HL-60/S4 treated with phorbol 12-myristate 13-acetate at 8.2 ng/mL for 4 days and 3 days (cell line): ENCODE data around the gene TRPC4AP.
"Not testable (repeated sequence)": the region's sequence is repeated elsewhere in the genome, so short reads cannot be mapped to it uniquely, and the experiment has no call there.

Source experiments
- in situ Hi-C: fragments of 300-500 bp; cut with MboI; formaldehyde crosslinking; loops from 2 replicates; pipeline ENCODE4 v1.15.0; 2022; ENCODE audit warnings: low sequenced_read_pairs

Gene TRPC4AP

GRCh38 chr20:35059612-35060011 is 33.0 kb downstream of the TRPC4AP start:
- in situ Hi-C loops: no loop called here

- in situ Hi-C loops: no loop called here
Observed at GRCh38 chr20:35059110-35059509, 33.5 kb downstream of the TRPC4AP start.

GRCh38 chr20:35055445-35056276 is 36.9 kb downstream of the TRPC4AP start:
- in situ Hi-C loops: no loop called here

- in situ Hi-C loops: no loop called here
Observed at GRCh38 chr20:35054814-35055213, 37.8 kb downstream of the TRPC4AP start.

DNA sequence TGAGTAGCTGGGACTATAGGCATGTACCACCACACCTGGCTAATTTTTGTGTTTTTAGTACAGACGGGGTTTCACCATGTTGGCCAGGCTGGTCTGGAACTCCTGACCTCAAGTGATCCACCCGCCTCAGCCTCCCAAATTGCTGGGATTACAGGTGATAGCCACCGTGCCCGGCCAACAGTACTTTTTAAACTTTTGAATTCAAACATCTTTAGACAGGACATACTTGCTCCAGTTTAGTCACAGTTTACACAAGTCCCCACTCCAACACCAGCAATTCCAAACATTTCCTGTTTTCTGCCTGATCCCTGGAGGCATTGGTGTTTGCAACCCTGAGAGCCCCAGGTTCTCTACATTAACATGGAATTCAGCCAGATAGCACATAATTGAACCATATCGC is 40.0 kb downstream of the TRPC4AP start:
- in situ Hi-C loops: not testable (repeated sequence)

DNA sequence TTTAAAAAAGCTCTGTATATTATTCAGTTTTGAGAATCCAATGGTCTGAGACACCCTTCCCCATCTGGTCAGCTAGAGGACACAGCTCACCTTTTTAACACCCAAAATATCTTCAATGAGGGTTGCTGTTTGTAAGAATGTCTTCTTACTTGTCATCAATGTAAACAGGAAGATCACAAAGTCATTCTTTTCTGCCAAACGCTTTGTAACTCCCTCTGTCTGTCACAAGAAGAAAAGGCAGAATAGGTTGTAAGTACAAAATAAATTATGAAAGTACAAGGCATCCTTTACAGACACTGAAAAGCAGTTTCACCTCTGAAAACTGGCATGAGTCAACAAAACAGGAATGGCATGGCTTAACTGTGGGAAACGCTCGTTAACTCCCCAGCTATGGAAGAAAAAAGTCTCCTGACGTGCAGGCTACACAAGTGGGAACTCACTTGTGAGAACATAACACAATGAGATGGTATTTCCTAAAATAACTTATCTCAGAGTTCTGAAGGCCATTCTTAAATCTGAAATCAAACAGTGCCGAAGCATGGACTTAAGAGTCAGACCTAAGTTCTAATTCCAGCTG is 42.7 kb downstream of the TRPC4AP start:
- in situ Hi-C loops: no loop called here

GRCh38 chr20:35048739-35049138 is 43.9 kb downstream of the TRPC4AP start:
- in situ Hi-C loops: no loop called here

DNA sequence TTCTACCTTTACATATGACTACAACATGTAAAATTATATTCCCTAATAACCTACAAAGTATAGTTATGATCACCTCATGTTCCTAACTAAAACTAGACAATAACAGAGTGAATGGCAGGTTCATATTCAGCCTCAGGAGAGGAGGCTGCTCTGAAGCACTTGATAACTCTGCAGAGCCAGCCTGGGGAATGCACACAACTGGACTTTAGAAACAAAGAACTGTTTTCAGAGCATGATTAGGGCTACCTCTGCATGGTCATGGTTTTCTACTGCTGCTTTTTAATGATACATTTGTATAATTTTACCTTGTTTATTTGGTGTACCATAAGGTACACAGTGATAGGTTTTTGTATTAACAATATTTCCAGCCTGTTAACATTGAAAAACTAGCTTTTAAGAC is 50.3 kb downstream of the TRPC4AP start:
- in situ Hi-C loops: no loop called here

DNA sequence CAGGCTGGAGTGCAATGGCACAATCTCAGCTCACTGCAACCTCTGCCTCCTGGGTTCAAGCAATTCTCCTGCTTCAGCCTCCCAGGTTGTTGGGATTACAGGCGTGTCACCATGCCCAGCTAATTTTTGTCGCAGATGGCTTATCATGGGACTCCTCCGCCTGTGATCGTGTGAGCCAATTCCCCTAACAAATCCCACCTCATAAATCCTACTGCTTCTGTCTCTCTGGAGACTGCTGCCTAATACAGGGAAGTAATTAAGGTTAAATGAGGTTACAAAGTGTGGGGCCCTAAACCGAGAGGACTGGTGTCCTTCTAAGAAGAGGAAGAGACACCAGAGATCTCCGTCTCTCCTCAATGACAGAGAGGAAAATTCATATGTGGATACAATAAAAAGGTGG is 52.0 kb downstream of the TRPC4AP start:
- in situ Hi-C loops: no loop called here

- in situ Hi-C loops: no loop called here
Observed at GRCh38 chr20:35039846-35040489, 52.6 kb downstream of the TRPC4AP start.

DNA sequence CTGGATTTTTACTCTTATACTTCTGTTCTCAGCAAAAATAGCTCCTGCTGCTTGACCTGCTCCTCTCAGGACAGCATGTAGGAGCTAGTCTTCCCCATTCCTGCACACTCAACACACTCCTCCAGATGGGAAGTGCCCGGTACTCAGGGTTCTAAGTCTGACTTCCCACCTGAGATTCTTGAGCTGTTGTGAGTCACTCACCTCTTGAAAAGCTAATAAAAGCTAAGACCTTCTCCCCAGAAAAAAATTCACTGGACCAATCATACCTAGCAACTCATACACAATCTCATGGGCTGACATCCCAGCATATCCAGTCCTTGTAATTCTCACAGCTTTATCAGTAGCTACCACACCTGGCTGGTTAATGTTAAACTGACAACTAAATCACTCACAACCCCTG is 53.5 kb downstream of the TRPC4AP start:
- in situ Hi-C loops: no loop called here

DNA sequence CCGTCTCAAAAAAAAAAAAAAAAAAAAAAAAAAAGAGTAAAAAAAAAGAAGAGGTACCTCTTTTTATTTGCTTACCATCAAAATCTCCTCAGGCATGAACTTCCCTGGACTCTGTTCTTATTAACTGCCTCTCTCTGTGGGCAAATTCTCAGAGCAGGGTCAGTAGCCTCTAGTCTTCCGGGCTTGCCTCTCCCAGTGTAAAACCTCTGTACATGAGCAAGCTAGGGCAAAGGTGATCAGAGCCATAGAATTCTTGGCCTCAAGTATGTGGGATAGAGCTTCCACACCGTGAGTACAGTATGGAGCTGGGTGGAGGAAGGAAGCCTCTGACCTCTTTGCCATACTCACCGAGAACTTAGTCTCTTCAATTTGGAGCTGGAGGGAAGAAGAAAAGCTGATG is 58.5 kb downstream of the TRPC4AP start:
- in situ Hi-C loops: no loop called here

GRCh38 chr20:35030136-35030535 is 62.5 kb downstream of the TRPC4AP start:
- in situ Hi-C loops: no loop called here

GRCh38 chr20:35027301-35027700 is 65.3 kb downstream of the TRPC4AP start:
- in situ Hi-C loops: no loop called here

DNA sequence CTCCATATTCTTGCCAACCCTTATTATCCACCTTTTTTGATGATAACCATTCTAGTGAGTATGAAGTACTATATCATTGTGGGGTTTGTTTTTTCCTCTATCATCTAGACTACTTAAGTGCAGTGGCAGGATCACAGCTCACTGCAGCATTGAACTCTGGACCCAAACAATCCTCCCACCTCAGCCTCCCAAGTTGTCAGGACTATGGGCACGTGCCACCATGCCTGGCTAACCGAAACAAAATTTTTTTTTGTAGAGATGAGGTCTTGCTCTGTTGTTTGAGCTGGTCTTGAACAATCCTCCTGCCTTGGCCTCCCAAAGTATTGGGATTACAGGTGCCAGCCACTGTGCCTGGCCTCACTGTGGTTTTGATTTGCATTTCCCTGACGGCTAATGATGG is 67.5 kb downstream of the TRPC4AP start:
- in situ Hi-C loops: no loop called here

DNA sequence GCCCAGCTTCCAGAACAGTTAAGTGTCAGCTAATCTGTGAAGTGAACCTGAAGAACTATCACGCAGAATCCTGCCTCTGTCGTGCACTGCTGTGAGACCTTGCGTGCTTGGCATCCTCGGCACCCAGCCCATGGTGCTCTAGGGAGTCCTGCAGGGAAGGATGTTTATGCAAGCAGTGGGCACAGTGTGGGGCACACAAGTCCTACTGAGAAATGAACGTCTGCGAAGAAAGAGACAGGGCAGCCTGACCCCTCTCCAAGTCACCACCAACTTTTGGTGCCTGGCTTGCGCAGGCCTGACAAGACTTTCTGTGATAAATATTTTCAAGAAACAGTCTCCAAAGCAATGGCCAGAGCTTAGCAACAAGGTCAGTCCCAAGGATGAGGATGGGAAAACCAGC is 69.0 kb downstream of the TRPC4AP start:
- in situ Hi-C loops: no loop called here

- in situ Hi-C loops: no loop called here
Observed at GRCh38 chr20:35021831-35022230, 70.8 kb downstream of the TRPC4AP start.

- in situ Hi-C loops: no loop called here
Observed at GRCh38 chr20:35021063-35021462, 71.5 kb downstream of the TRPC4AP start.

DNA sequence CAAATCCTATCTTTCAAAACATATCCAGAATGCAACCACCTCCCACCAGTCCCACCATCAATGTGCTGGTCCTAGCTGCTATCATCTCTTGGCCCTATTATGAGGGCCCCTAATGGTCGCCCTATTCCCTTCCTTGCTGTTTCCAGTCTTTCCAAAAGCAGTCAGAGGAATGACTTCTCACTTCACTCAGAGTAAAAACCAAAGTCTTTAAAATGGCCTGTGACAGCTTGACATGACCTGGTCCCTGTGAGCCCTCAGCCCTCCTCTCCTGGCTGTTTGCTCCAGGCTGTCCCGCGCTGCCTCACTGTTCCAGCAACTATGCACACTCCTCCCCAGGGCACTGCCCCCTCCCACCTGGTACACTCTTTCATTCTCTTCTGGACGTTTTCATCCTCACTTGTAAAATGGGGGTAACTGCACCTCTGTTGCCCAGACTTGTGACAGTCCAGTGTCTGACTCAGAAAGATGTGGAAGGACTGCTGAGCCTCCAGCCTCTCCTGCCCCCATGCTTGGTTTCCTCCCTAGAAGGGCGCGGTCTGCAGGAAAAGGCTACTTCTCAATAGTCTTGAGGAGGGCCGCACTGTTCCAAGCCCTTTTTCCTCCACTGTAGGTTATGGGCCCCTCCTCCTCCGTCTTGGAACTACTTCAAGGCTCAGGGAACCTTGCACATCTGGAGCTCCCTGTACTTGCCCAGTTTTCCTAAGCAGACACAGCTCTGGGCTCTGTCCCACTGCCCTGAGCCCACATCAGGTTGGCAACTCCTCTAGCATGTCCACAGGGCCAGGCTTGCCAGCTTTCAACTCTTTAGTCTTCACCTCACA is 72.3 kb downstream of the TRPC4AP start:
- in situ Hi-C loops: no loop called here

- in situ Hi-C loops: no loop called here
Observed at GRCh38 chr20:35018590-35019371, 73.8 kb downstream of the TRPC4AP start.
